ENCODE measurements around the gene VWA3B.
A peak's percentile ranks its signal among the peaks of the same experiment; 100 is the strongest.
"Not testable (repeated sequence)": the region's sequence is repeated elsewhere in the genome, so short reads cannot be mapped to it uniquely, and the experiment has no call there.

Gene VWA3B

DNA sequence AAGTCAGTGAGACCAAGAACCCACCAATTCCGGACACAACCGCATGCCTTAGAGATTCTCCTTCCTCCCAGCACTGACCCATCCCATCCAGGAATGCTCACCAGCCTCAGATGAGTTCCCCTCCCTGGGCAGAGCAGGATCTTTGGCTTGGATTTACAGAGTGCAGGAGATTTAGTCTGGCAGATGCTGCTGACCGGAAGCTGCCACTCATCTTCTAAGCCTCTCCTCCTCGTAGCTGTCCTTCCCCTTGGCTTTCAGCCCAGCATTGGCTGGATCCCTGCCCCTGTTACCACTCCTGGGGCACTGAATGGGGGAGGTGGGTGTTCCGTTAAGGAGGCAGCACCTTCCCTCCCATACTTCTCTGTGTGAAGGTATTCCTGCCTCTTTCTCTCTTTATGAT is 53.2 kb downstream of the VWA3B start:
- no peak for DNase-seq

DNA sequence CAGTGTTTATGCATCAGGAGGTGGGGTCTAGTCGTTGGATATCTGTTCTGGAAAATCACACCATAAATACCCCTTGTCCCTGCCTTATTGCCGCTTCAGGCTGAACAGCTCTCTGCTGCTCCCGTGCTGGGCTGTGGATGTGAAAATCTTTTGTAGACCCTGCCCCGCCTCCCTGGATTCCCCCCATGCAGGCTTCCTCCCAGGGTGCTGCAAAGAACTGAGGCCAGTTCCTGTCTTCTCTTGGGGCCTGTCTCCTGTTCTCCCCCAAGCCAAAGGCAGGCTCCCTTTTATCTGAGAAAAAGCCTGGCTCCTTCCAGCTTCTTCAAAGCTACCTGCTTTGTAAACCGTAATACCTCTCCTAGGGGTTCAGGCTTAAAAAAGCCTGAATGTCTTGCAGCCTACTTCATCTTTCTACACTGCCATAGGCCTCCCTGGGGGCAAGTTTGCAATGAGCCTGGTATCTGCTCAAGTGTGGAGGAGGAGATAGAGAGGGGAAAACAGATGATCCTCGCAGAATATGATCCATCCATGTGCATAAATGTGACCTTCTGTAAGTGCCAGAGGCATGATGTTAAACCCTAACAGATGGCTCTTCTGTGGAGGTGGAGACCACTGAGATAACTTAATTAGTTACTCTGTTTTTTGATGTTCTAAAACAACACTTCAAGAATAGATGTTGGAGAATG is 55.3 kb downstream of the VWA3B start:
- peak; percentile 94 for DNase-seq

GRCh38 chr2:98145070-98145469 is 58.1 kb downstream of the VWA3B start:
- no peak for DNase-seq

GRCh38 chr2:98147900-98148299 is 60.9 kb downstream of the VWA3B start:
- DNase-seq, result not testable (repeated sequence)

DNA sequence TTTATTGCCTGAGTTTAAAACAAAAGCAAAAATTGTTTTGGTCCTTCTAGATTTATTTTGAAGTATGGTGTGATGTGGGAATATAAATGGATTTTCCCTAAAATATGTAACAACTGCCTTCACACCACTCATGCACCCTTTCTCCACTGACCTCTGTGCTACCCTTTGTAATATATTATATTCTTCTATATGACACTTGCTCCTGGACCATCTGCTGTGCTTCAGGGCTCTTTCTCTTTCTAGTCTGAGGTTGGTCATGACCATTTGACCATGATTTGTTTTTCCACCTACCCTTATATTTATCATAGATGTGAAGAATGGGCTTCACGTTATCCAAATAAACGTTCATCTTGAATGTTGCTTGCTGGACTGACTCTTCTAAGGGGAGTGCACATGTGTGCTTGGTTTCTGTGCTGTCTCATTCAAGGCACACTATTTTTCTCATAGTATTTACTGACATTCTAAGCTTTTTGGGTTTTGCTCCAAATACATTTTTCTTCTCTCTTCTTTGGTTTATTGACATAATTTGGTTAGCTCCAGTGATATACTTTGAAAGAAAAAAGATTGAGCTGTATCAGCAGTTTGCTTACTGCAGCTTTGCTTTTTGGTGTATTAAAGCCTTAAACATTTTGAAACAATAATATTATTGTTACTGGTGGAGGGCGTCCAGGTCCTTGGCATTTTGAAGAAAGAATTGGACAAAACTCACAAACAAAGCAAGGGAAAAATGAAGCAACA is 61.8 kb downstream of the VWA3B start:
- DNase-seq, result no peak

DNA sequence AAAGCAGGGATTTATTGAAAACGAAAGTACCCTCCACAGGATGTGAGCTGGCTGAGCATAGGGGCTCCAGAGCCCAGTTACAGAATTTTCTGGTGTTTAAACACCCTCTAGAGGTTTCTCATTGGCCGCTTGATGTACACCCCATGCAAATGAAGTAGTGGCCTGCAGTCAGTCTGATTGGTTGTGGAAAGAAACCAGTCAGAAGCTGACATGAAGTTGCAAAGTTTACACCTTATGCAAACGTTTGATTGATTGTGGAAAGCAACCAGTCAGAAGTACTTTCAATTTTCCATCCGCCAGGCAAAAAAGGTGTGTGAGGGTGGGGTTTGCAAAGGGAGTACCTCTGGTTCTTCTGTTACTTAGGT is 62.3 kb downstream of the VWA3B start:
- no peak for DNase-seq

DNA sequence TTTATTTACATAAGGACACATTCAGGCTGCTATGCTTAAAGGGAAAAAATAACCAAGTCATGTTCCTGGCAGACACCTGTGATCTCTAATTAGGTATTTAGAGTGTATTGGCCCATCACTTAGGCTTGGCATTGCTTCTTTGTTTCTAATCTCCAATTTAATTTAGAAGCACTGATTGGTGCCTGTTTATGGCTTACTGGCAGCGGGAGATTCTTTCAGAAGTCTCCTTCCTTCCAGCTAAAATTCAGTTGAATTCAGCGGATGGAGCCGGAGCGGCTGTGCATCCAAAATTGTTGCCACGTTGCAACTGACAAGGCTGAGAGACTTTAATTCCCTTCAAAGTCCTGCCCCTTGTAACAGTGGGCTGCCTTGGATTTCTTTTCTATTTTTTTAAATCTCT is 66.5 kb downstream of the VWA3B start:
- no peak for DNase-seq

DNA sequence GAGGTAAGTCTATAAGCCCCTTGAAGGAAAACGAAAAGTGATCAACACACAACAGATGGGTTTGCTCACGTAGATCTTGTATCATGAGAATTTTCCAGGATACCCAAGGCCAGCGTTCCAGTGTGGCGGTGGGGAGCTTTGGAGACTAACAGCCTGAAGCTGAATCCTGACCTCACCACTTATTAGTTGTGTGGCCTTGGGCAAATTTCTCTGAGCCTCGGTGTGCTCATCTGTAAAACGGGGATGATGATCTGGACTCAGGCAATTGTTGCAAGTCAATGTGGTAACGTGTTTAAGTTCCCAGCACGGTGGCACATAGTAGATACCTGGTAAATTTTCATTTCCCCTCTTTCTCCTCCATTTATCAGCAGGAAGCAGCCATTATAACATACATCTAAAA is 68.3 kb downstream of the VWA3B start:
- no peak for DNase-seq

DNA sequence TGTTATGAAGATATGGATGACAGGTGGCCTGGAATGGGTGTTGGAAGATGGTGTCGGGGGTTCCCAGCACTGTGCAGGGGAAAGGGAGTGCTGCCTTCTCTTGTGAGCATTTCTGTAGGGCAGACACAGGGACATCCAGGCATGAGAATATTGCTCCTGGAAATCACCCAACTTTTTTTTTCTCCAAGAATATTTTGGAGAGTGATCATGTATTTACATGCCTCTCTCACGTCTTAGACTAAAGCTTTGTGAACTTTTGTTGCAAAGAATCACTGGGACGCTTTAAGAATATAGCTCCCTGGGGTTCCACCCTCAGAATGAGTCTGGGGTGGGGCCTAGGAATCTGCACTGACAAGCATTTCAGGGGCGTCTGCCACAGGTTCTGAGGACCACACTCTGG is 68.7 kb downstream of the VWA3B start:
- DNase-seq, result no peak

GRCh38 chr2:98156304-98156703 is 69.3 kb downstream of the VWA3B start:
- DNase-seq, result no peak

DNA sequence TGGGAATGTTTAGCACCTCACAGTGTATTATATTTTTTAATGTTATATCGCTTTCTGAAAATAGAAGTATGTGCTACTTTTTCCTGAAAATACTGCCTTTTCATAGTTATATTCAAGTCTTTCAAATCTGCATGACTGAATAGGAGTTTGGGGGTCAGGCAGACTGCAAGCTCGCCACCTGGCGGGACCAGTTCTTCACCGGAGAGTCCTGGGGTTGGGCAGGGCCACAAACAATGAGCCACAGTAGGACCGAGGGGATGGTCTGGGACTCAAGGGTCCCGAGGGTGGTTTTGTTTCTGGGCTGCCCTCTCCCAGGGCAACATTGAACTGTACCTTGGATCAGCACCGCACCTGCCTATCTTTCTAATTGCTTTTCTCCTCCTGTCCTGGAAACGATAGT is 70.6 kb downstream of the VWA3B start:
- no peak for DNase-seq

DNA sequence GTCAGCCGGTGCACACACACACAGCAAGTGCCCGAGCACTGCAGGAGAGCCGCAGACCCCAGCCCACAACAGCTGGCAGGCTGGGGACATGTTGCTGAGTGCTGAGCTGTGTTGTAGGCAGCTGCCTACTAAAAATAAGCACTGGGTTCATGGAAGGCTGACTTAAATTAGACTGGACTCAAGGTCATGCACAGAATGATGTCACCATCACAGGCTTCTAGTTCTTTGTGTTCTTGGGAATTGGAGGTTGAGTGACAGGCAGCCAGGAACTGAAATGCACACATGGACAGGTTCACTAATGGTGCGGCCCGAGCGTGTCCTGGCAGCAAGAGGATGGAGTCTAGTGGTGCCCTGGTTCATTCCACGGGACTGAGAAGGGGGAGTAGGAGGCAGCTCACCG is 71.3 kb downstream of the VWA3B start:
- DNase-seq, result no peak

DNA sequence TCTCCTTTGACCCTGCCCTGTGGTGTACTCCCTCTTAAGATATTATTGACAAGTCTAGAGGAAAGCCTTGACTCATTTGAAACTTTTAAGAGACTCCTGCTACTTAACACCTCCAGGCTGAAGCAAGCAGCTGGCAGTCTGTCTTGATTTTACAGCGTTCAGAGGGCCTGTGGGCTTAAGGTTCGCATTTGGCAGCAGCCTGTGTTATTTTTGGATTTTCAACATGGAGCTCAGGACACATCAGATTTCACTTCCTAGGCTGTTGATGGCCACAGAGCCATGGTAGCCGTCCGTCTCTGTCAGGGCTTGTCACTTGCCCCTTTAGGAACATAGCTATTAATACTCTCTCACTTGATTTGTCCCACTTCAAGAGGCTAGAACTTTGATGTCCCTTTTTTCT is 73.6 kb downstream of the VWA3B start:
- DNase-seq, result no peak

- no peak for DNase-seq
These were observed 74.2 kb downstream of the VWA3B start for GRCh38 chr2:98161186-98161585.

DNA sequence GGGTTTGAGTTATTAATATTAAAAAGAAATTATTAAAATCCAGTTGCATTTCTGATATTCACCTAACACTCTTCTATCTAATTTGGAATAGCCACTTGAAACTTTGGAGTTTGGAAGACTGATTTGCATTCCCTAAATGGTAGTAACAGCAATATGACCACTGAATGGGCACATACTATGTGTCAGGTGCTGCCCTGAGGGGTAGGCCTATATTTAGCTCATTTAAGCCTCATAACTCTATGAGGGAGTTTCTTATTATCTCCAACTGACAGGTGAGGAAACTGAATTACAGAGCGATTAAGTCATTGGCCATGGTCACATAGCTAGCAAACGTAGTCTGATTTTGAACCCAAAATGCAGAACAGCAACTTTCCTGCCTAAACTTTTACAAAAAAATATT is 77.3 kb downstream of the VWA3B start:
- DNase-seq, result no peak

DNA sequence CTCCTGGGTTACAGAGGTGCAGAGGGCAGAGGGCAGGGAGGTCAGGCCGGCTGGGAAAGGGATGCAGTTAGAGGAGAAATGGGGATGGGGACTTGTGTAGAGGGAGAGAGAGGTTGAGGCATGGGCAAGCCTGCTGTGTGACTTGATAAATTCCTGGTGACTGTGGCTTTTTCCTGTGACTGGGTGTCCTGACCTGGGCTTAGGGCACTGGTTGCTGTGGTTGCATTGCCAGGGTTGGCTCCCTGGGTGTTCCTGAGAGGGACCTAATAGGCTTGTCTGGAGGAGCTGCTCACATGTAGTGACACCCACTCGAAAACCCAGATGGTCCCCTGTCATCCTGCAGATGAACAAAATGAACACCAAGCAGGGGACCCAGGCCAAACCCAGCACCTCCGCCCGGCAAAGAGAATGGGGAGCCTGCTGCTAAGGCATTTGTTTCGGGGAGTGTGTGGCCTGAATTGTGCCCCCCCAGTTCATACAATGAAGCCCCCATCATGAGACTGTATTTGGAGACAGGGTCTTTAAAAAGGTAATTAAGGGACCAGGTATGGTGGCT is 78.6 kb downstream of the VWA3B start:
- no peak for DNase-seq

- DNase-seq, result no peak
These were observed 80.9 kb downstream of the VWA3B start for GRCh38 chr2:98167916-98168315.

- DNase-seq, result no peak
These were observed 83.1 kb downstream of the VWA3B start for GRCh38 chr2:98170076-98170475.

DNA sequence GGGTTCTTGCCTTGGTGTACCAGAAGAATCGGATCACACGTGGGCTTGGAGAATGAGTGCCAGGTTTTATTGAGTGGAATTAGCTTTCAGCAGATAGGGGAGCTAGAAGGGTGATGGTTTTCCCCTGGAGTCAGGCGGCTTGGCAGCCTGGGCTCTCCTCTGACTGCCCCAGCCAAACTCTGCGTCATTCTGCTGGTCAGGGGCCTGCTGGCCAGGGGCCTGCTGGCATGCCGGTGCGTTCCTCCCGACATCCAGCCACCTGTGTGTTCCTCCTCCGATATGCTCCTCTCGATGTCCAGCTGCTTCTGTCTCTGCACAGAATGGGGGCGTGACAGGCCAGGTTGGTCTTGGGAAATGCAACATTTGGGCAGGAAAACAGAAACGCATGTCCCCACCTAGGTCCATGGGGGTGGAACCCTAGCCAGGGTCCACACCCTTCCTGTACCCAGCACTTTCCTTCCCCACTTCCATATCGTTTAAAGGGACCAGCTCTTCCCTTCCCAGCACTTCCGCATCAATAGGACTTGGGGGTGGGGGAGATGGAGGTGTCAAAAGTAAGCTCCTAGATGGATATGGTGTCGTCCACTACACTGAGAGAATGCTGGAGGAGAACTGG is 85.3 kb downstream of the VWA3B start:
- no peak for DNase-seq

GRCh38 chr2:98172951-98173350 is 86.0 kb downstream of the VWA3B start:
- no peak for DNase-seq

- peak; percentile 22 for DNase-seq
These were observed 88.8 kb downstream of the VWA3B start for GRCh38 chr2:98175811-98176210.

DNA sequence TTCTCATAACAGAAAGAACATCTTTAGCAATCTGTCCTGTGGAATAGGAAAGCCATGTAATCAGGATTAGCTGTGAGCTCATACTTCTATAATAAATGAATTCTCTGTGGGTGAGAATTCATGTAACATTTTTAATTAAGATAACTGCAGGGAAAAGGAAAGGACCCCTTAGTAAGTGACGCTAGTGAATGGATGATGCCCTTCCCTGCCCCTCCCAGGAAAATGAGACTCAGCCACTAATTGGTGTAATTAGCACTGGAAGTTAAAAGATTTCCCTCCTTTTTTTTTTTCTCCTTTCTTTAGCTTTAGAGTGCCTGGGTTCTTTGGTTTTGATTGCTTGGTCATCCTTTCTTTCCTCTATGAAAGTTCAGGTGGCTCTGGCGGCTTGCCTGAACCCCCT is 90.3 kb downstream of the VWA3B start:
- no peak for DNase-seq

- no peak for DNase-seq
These were observed 91.0 kb downstream of the VWA3B start for GRCh38 chr2:98177986-98178385.

- DNase-seq, result no peak
These were observed 93.5 kb downstream of the VWA3B start for GRCh38 chr2:98180456-98180855.

All from NCI-H524 treated with DMSO at 0.1 percent for 48 hours (cell line).